Duodenal mucosa (tissue), 2 donors: Measurements from ENCODE around the gene SPESP1.
"Not testable (repeated sequence)": the region's sequence is repeated elsewhere in the genome, so short reads cannot be mapped to it uniquely, and the experiment has no call there.

ENCODE experiments used
- H3K27ac ChIP-seq: one replicate; pipeline ENCODE4 v1.7.0; 2013; ENCODE audit warnings: low read depth, low read length
- H3K27me3 ChIP-seq, 2 donors: one replicate each; pipeline ENCODE4 v1.7.0; 2013; ENCODE audit warnings: low read length in 2 of 2, control low read depth in 1 of 2; ENCODE audit not compliant: insufficient read depth in 2 of 2, control insufficient read depth in 1 of 2
- H3K36me3 ChIP-seq, 2 donors: one replicate each; pipeline ENCODE4 v1.7.0; 2013; ENCODE audit warnings: low read length in 2 of 2, control low read depth in 1 of 2; ENCODE audit not compliant: insufficient read depth in 2 of 2, control insufficient read depth in 1 of 2
- H3K4me1 ChIP-seq, 2 donors: one replicate each; pipeline ENCODE4 v1.7.0; 2013; ENCODE audit warnings: low read length in 2 of 2, control low read depth in 1 of 2; ENCODE audit not compliant: insufficient read depth in 2 of 2, control insufficient read depth in 1 of 2
- H3K4me3 ChIP-seq, 2 donors: one replicate each; pipeline ENCODE4 v1.7.0; 2013; ENCODE audit warnings: low read length in 2 of 2, low read depth in 1 of 2
- H3K9ac ChIP-seq, 2 donors: one replicate each; pipeline ENCODE4 v1.7.0; 2013; ENCODE audit warnings: low read length in 2 of 2, low read depth in 1 of 2
- H3K9me3 ChIP-seq, 2 donors: one replicate each; pipeline ENCODE4 v1.7.0; 2013; ENCODE audit warnings: low read length in 2 of 2, control low read depth in 1 of 2; ENCODE audit not compliant: control insufficient read depth in 1 of 2

Gene SPESP1

DNA sequence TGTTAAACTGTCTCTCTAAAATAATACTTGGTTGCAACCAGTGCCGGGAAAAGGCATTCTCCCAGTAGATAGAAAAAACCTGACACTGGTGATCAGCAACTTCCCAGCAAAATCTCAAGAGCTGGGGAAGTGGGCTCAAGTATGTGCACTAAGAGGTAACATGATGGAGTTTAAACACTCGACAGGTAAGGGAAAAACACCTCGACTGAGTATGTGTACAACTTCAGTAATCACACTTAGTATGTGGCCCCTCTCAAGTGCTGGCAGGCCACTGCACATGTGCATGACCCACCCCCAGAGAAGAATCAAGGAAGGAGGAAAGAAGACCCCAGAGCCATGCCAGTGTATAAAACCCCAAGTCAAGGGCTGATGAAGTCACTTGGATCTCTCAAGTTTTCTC, 27.4 kb downstream of the SPESP1 start:
- no peaks in the 10 kb centered on the region for H3K9me3 ChIP-seq
- no peaks in the 10 kb centered on the region for H3K36me3 ChIP-seq
- H3K4me1 ChIP-seq = no peaks in the 10 kb centered on the region

GRCh38 chr15:68958597-68958996, 28.3 kb downstream of the SPESP1 start:
- H3K4me3 ChIP-seq = no peak overlapping the region

More for the DNA sequence above, 27.4 kb downstream of the SPESP1 start:
- H3K27ac ChIP-seq = no peak overlapping the region
- no peaks in the 10 kb centered on the region for H3K27me3 ChIP-seq
- H3K4me3 ChIP-seq = no peak overlapping the region
- no peak overlapping the region for H3K9ac ChIP-seq

GRCh38 chr15:68962465-68962864, 32.1 kb downstream of the SPESP1 start:
- Histone ChIP-seq H3K4me1 (no peaks in the 10 kb centered on the region), H3K27ac (no peak overlapping the region), H3K9ac (no peak overlapping the region), H3K36me3 (no peaks in the 10 kb centered on the region), H3K27me3 (no peaks in the 10 kb centered on the region), H3K9me3 (no peaks in the 10 kb centered on the region), H3K4me3 (no peak overlapping the region)

More at GRCh38 chr15:68958597-68958996, 28.3 kb downstream of the SPESP1 start:
- Histone ChIP-seq H3K27ac (no peak overlapping the region), H3K4me1 (no peaks in the 10 kb centered on the region), H3K9me3 (no peaks in the 10 kb centered on the region), H3K27me3 (no peaks in the 10 kb centered on the region), H3K9ac (no peak overlapping the region), H3K36me3 (no peaks in the 10 kb centered on the region)

- H3K27me3 ChIP-seq, H3K9ac ChIP-seq, H3K4me3 ChIP-seq, H3K36me3 ChIP-seq, H3K9me3 ChIP-seq, H3K27ac ChIP-seq, H3K4me1 ChIP-seq: not testable (repeated sequence)
Observed at GRCh38 chr15:68963719-68964118, 33.4 kb downstream of the SPESP1 start.

GRCh38 chr15:68966996-68967395, 36.7 kb downstream of the SPESP1 start:
- Histone ChIP-seq H3K4me3 (no peak overlapping the region), H3K9ac (no peak overlapping the region), H3K27me3 (no peaks in the 10 kb centered on the region), H3K36me3 (no peaks in the 10 kb centered on the region), H3K4me1 (no peaks in the 10 kb centered on the region), H3K27ac (no peak overlapping the region), H3K9me3 (peaks cover 0 to 11% of the 10 kb centered on the region in 2 donors)

DNA sequence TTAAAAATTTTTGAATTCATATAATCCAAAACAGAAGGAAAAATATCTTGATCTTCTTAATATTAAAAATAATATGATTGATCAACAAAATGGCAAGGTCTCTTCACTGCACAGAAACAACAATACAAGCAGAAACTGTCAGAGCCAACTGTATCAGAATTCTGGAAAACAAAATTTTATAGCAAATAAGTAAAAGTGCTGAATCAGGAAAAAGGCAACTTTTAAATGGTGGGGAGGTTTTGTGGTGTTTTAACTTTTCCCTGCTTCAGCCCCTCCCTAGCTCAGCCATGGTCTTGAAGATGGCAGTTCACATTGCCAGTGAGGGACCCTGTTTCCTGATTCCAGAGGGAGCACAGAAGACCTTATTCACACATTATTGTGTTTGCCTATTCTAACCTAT, 37.6 kb downstream of the SPESP1 start:
- H3K9ac ChIP-seq = no peak overlapping the region
- H3K9me3 ChIP-seq = peaks cover 0 to 11% of the 10 kb centered on the region in 2 donors
- H3K4me3 ChIP-seq = no peak overlapping the region
- H3K27ac ChIP-seq = no peak overlapping the region
- H3K27me3 ChIP-seq = no peaks in the 10 kb centered on the region
- H3K36me3 ChIP-seq = no peaks in the 10 kb centered on the region
- H3K4me1 ChIP-seq = no peaks in the 10 kb centered on the region

- no peak overlapping the region for H3K27ac ChIP-seq
- H3K4me3 ChIP-seq = no peak overlapping the region
- H3K9me3 ChIP-seq = peaks cover 0 to 11% of the 10 kb centered on the region in 2 donors
- no peak overlapping the region for H3K9ac ChIP-seq
- no peaks in the 10 kb centered on the region for H3K27me3 ChIP-seq
- H3K36me3 ChIP-seq = no peaks in the 10 kb centered on the region
- no peaks in the 10 kb centered on the region for H3K4me1 ChIP-seq
Observed at GRCh38 chr15:68969298-68969697, 39.0 kb downstream of the SPESP1 start.

DNA sequence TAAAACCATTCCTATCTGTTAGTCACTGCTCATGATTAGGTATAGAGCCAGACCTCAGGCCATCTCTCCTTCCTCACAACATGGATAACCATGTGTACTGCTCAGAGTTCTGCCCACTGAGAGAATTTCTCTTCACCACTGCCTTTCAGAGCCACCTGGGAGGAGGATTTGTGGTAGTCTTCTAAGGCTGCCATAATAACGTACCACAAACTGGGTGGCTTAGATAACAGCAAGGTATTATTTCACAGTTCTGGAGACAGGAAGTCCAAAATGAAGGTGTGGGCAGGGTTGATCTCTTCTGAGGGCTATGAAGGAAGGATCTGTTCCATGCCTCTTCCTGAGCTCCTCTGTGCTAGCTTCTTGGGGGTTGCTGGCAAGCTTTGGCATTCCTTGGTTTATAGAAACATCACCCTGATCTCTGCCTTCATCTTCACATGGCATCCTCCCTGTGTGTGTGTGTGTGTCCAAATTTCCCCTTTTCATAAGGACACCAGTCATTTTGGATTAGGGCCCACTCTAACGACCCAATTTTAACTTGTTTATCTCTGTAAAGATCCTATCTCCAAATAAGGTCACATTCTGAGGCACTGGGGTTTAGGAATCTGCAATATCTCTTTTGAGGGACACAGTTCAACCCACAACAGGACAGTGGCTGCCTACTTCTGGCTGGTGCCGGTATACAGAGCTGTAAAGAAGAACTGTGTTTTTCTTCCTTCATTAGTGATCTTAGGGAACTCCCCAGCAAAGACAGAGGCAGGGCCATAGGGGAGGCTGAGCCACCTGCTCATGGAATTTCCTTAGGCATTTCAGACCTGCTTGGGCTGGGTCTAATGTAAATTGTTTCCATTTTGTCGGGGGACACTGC, 42.1 kb downstream of the SPESP1 start:
- no peak overlapping the region for H3K4me3 ChIP-seq
- no peaks in the 10 kb centered on the region for H3K4me1 ChIP-seq
- H3K36me3 ChIP-seq = no peaks in the 10 kb centered on the region
- no peak overlapping the region for H3K9ac ChIP-seq
- H3K27me3 ChIP-seq = no peaks in the 10 kb centered on the region
- no peak overlapping the region for H3K27ac ChIP-seq
- peaks cover 0 to 11% of the 10 kb centered on the region in 2 donors for H3K9me3 ChIP-seq

DNA sequence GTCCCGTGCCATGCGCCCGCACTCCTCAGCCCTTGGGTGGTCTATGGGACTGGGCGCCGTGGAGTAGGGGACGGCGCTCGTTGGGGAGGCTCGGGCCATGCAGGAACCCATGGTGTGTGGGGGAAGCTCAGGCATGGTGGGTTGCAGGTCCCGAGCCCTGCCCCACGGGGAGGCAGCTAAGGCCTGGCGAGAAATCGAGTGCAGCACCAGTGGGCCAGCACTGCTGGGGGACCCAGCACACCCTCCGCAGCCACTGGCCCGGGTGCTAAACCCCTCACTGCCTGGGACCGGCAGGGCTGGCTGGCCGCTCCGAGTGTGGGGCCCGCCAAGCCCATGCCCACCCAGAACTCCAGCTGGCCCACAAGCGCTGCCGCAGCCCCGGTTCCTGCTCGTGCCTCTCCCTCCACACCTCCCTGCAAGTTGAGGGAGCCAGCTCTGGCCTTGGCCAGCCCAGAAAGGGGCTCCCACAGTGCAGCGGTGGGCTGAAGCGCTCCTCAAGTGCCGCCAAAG, 45.4 kb downstream of the SPESP1 start:
- H3K36me3 ChIP-seq, H3K9ac ChIP-seq: not testable (repeated sequence)

DNA sequence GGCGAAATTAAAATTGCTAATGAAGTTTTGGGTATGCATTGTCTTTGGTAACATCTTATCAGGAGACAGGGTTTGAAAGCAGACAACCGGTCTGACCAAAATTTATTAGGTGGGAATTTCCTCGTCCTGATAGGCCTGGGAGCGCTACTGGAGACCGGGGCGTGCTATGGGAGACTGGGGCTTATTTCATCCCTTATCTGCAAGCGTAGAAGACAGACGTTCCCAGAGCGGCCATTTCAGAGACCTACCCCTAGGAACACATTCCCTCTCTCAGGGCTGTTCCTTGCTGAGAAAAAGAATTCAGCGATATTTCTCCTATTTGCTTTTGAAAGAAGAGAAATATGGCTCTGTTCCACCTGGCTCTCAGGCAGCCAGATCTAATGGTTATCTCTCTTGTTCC, 47.1 kb downstream of the SPESP1 start:
- not testable (repeated sequence) for H3K4me3 ChIP-seq, H3K9me3 ChIP-seq, H3K27ac ChIP-seq, H3K36me3 ChIP-seq, H3K4me1 ChIP-seq, H3K27me3 ChIP-seq, H3K9ac ChIP-seq

More for the DNA sequence above, 45.4 kb downstream of the SPESP1 start:
- H3K27me3 ChIP-seq, H3K4me3 ChIP-seq, H3K4me1 ChIP-seq, H3K9me3 ChIP-seq, H3K27ac ChIP-seq: not testable (repeated sequence)
